Spleen (tissue), 11 donors: ENCODE measurements around the gene SHKBP1. TPM values are rescaled to one million over a fixed set of nuclear protein-coding genes. Genes with fewer than 3 reads are reported as not detected.

Experiments used
- DNase-seq: peaks from one replicate; pipeline ENCODE4 v3.0.0-alpha.2; 2020
- H3K27ac ChIP-seq, 8 donors: fragments of 200-600 bp; sonication (generic) in 7 of 8; 1 replicate in 4 of 8; 2 replicates in 4 of 8; pipeline versions ENCODE4 v1.5.0 to v1.8.0; 2016 to 2021; ENCODE audit warnings: inconsistent platforms in 4 of 8, mild to moderate bottlenecking in 4 of 8, moderate library complexity in 1 of 8
- H3K27me3 ChIP-seq, 7 donors: fragments of 200-600 bp; sonication (generic) in 6 of 7; replicated peaks in 1 of 7; 1 replicate in 4 of 7; 2 replicates in 3 of 7; pipeline versions ENCODE4 v1.5.0 to v1.8.0; 2016 to 2021; ENCODE audit warnings: inconsistent platforms in 3 of 7, mild to moderate bottlenecking in 1 of 7
- H3K36me3 ChIP-seq, 6 donors: fragments of 200-600 bp; sonication (generic) in 5 of 6; 1 replicate in 4 of 6; 2 replicates in 2 of 6; pipeline versions ENCODE4 v1.5.0 to v1.8.0; 2016 to 2021; ENCODE audit warnings: inconsistent platforms in 2 of 6
- H3K4me1 ChIP-seq, 6 donors: fragments of 200-600 bp; sonication (generic) in 5 of 6; 1 replicate in 3 of 6; 2 replicates in 3 of 6; pipeline versions ENCODE4 v1.5.0 to v1.8.0; 2016 to 2021; ENCODE audit warnings: inconsistent platforms in 3 of 6
- H3K4me3 ChIP-seq, 8 donors: fragments of 200-600 bp; sonication (generic) in 7 of 8; 1 replicate in 4 of 8; 2 replicates in 4 of 8; pipeline versions ENCODE4 v1.5.0 to v1.8.0; 2016 to 2021; ENCODE audit warnings: inconsistent platforms in 4 of 8, mild to moderate bottlenecking in 4 of 8, moderate library complexity in 2 of 8
- H3K9me3 ChIP-seq, 8 donors: fragments of 200-600 bp; sonication (generic) in 7 of 8; 1 replicate in 4 of 8; 2 replicates in 4 of 8; pipeline versions ENCODE4 v1.5.0 to v1.8.0; 2016 to 2021; ENCODE audit warnings: inconsistent platforms in 4 of 8
- CTCF ChIP-seq, 11 experiments: fragments of 200-600 bp in 7 of 11; fragments of 450-650 bp in 4 of 11; sonication (generic) in 4 of 11; IDR thresholded peaks in 8 of 11; conservative IDR thresholded peaks in 3 of 11; 1 replicate in 7 of 11; 2 replicates in 4 of 11; pipeline versions ENCODE4 v1.4.0 to v1.8.0; 2016 to 2021; ENCODE audit warnings: antibody characterized with exemption in 11 of 11, inconsistent platforms in 4 of 11, mild to moderate bottlenecking in 1 of 11
- POLR2A ChIP-seq, 3 donors: fragments of 450-650 bp; IDR thresholded peaks; one replicate each; pipeline ENCODE4 v1.5.1; 2017; ENCODE audit warnings: antibody characterized with exemption in 3 of 3, mild to moderate bottlenecking in 1 of 3
- POLR2AphosphoS5 ChIP-seq, 3 donors: sonication (generic); formaldehyde crosslinking; IDR thresholded peaks; one replicate each; pipeline ENCODE4 v1.5.1; 2017; ENCODE audit warnings: antibody characterized with exemption in 3 of 3
- WGBS, 5 donors: extraction: QIAGEN DNeasy Blood & Tissue Kit in 3 of 5; methylation state at CpG; one replicate each; pipeline versions ENCODE4 v1.1.5 to v1.1.7; 2013 to 2018; 5-methylcytosine and 5-hydroxymethylcytosine counted together
- intact Hi-C: fragments of 100-400 bp; cut with DNase I; formaldehyde crosslinking; loops from one replicate; pipeline ENCODE4 v1.15.0; 2023; ENCODE audit warnings: low total_unique reads
- polyA plus RNA-seq, 3 donors: library from polyadenylated mRNA; stranded (reverse); fragments of 200-250 nt; gene quantifications; one replicate each; pipeline ENCODE4 v1.2.1, GENCODE V29; 2013
- total RNA-seq, 7 donors: library from RNA; depleted of rRNA in 3 of 7; stranded (reverse); fragments of >200 nt in 3 of 7; fragmentation: NEBNext Ultra II Directional in 4 of 7; extraction: Animal tissue kit (Norgen Biotek cat#: 25700) in 4 of 7; gene quantifications; one replicate each; pipeline versions ENCODE4 v1.1.0 to v1.2.1, GENCODE V29; 2016 to 2021
- donor health status: healthy with polysubstance abuse.
- donor health status: DM: no; HTN: no; CAD: no; lungs with moderate emphysema.
- donor health status: DM: no; HTN: no; CAD: no.
- donor health status: Bipolar disorder and iron deficiency.
- donor health status: healthy.
- donor health status: DM: no; HTN: no; CAD: no.
- donor health status: DM: yes; HTN: yes; CAD: no.

The SHKBP1 gene
- total and polyA plus RNA-seq, 10 donors, result 102 to 282 (median 151) TPM

DNA sequence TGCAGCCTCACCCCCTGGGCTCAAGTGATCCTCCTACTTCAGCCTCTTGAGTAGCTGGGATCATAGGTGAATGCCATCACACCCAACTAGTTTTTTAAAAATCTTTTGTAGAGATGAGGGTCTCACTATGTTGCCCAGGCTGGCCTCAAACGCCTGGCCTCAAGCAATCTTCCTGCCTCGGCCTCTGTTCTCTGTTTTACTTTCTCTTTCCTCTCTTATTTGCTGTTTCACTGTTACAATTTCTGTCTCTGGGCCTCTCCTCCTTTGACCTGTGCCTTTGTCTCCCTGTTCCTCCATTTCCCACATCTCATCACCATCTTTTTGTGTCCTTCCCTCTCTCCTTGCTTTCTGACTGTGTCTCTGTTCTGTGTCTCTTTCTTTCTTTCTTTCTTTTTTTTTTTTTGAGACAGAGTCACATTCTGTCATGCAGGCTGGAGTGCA is 9.3 kb downstream of the SHKBP1 start:
- intact Hi-C loops, result no loop called here
- no peaks in the 10 kb centered on the region for H3K9me3 ChIP-seq
- no peaks in the 10 kb centered on the region for H3K27me3 ChIP-seq
- H3K27ac ChIP-seq, result peak overlapping the region in 7 of 8 donors; percentile 59 to 91 (median 85)
- WGBS, 5 donors, result 61 to 82% (median 76%) methylated on average over 2 of the region's 2 CpGs
- peaks cover 7 to 100% (median 82%) of the 10 kb centered on the region in 6 donors for H3K36me3 ChIP-seq
- H3K4me3 ChIP-seq, result no peak overlapping the region
- TF ChIP-seq POLR2A (IDR thresholded peaks at IDR 0.05), result no peak
- TF ChIP-seq POLR2AphosphoS5 (IDR thresholded peaks at IDR 0.05), result no peak
- no peak for TF ChIP-seq CTCF (IDR thresholded peaks at IDR 0.05 in 8 of 11, conservative IDR thresholded peaks at IDR 0.05 in 3 of 11)
- peaks cover 0 to 49% (median 0%) of the 10 kb centered on the region in 6 donors for H3K4me1 ChIP-seq
- DNase-seq, result no peak

DNA sequence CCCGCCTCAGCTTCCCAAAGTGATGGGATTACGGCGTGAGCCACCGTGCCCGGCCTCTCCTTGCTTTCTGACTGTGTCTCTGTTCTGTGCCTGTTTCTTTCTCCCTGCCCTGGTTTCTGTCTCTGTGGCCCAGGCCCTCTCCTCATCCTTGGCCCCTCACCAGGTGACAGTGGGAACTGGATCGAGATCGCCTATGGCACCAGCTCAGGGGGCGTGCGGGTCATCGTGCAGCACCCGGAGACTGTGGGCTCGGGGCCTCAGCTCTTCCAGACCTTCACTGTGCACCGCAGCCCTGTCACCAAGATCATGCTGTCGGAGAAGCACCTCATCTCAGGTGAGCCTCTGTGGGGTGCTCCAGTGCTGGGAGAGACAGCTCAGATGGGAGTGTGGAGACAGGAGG is 9.9 kb downstream of the SHKBP1 start:
- peak in 1 of 3 donors; percentile 18 for TF ChIP-seq POLR2AphosphoS5 (IDR thresholded peaks at IDR 0.05)
- TF ChIP-seq POLR2A (IDR thresholded peaks at IDR 0.05), result no peak
- TF ChIP-seq CTCF (IDR thresholded peaks at IDR 0.05 in 8 of 11, conservative IDR thresholded peaks at IDR 0.05 in 3 of 11), result no peak
- no peaks in the 10 kb centered on the region for H3K27me3 ChIP-seq
- intact Hi-C loops, result no loop called here
- 97 to 98% (median 97%) methylated on average over 14 of the region's 14 CpGs for WGBS, 5 donors
- peak overlapping the region in 5 of 8 donors; percentile 62 to 91 (median 85) for H3K27ac ChIP-seq
- no peaks in the 10 kb centered on the region for H3K9me3 ChIP-seq
- no peak overlapping the region for H3K4me3 ChIP-seq
- peaks cover 7 to 100% (median 79%) of the 10 kb centered on the region in 6 donors for H3K36me3 ChIP-seq
- H3K4me1 ChIP-seq, result peaks cover 0 to 44% (median 0%) of the 10 kb centered on the region in 6 donors
- peak; percentile 73 for DNase-seq

GRCh38 chr19:40588110-40588854 is 11.6 kb downstream of the SHKBP1 start:
- H3K36me3 ChIP-seq, result peaks cover 5 to 84% (median 62%) of the 10 kb centered on the region in 6 donors
- DNase-seq, result peak; percentile 74
- H3K27ac ChIP-seq, result no peak overlapping the region
- intact Hi-C loops, result no loop called here
- no peaks in the 10 kb centered on the region for H3K27me3 ChIP-seq
- WGBS, 5 donors, result 89 to 96% (median 94%) methylated on average over 19 of the region's 19 CpGs
- peaks cover 0 to 34% (median 0%) of the 10 kb centered on the region in 6 donors for H3K4me1 ChIP-seq
- TF ChIP-seq POLR2A (IDR thresholded peaks at IDR 0.05), result no peak
- no peak for TF ChIP-seq CTCF (IDR thresholded peaks at IDR 0.05 in 8 of 11, conservative IDR thresholded peaks at IDR 0.05 in 3 of 11)
- TF ChIP-seq POLR2AphosphoS5 (IDR thresholded peaks at IDR 0.05), result peak in 1 of 3 donors; percentile 41
- H3K9me3 ChIP-seq, result peaks cover 0 to 6% (median 0%) of the 10 kb centered on the region in 8 donors
- no peak overlapping the region for H3K4me3 ChIP-seq

GRCh38 chr19:40588926-40589569 is 12.4 kb downstream of the SHKBP1 start:
- H3K4me1 ChIP-seq, result peaks cover 0 to 29% (median 0%) of the 10 kb centered on the region in 6 donors
- no peak overlapping the region for H3K27ac ChIP-seq
- peaks cover 0 to 6% (median 0%) of the 10 kb centered on the region in 8 donors for H3K9me3 ChIP-seq
- H3K27me3 ChIP-seq, result no peaks in the 10 kb centered on the region
- TF ChIP-seq POLR2A (IDR thresholded peaks at IDR 0.05), result no peak
- peak in 1 of 3 donors; percentile 7 for TF ChIP-seq POLR2AphosphoS5 (IDR thresholded peaks at IDR 0.05)
- TF ChIP-seq CTCF (IDR thresholded peaks at IDR 0.05 in 8 of 11, conservative IDR thresholded peaks at IDR 0.05 in 3 of 11), result no peak
- DNase-seq, result no peak
- intact Hi-C loops, result no loop called here
- peaks cover 5 to 77% (median 54%) of the 10 kb centered on the region in 6 donors for H3K36me3 ChIP-seq
- 83 to 94% (median 91%) methylated on average over 7 to 9 of the region's 9 CpGs for WGBS, 5 donors
- H3K4me3 ChIP-seq, result no peak overlapping the region
